ENCODE results near the gene PMM1.
A peak's percentile ranks its signal among the peaks of the same experiment; 100 is the strongest.
"Not testable (repeated sequence)": the region's sequence is repeated elsewhere in the genome, so short reads cannot be mapped to it uniquely, and the experiment has no call there.

Gene PMM1

GRCh38 chr22:41564563-41564962 is 25.1 kb downstream of the PMM1 start:
- FAIRE-seq: no peak
- DNase-seq (ENCODE audit: low spot score): peak; percentile 14

- DNase-seq (ENCODE audit: low spot score): peak; percentile 65
- peak; percentile 85 for FAIRE-seq
Observed at GRCh38 chr22:41563051-41563711, 26.5 kb downstream of the PMM1 start.

GRCh38 chr22:41562461-41562860 is 27.2 kb downstream of the PMM1 start:
- FAIRE-seq (no peak), DNase-seq (ENCODE audit: low spot score) (no peak)

- FAIRE-seq (no peak), DNase-seq (ENCODE audit: low spot score) (no peak)
Observed at GRCh38 chr22:41561788-41562187, 27.9 kb downstream of the PMM1 start.

- DNase-seq (ENCODE audit: low spot score) (no peak), FAIRE-seq (no peak)
Observed at GRCh38 chr22:41561335-41561734, 28.3 kb downstream of the PMM1 start.

GRCh38 chr22:41560095-41560471 is 29.6 kb downstream of the PMM1 start:
- DNase-seq (ENCODE audit: low spot score): no peak
- no peak for FAIRE-seq

GRCh38 chr22:41558241-41558630 is 31.4 kb downstream of the PMM1 start:
- FAIRE-seq; DNase-seq (ENCODE audit: low spot score): not testable (repeated sequence)

- DNase-seq (ENCODE audit: low spot score) (no peak), FAIRE-seq (no peak)
Observed at GRCh38 chr22:41557401-41558240, 32.0 kb downstream of the PMM1 start.

GRCh38 chr22:41556561-41556960 is 33.1 kb downstream of the PMM1 start:
- no peak for FAIRE-seq
- no peak for DNase-seq (ENCODE audit: low spot score)

- DNase-seq (ENCODE audit: low spot score): no peak
- FAIRE-seq: no peak
Observed at GRCh38 chr22:41555325-41555982, 34.2 kb downstream of the PMM1 start.

- FAIRE-seq: no peak
Observed at GRCh38 chr22:41551877-41552582, 37.6 kb downstream of the PMM1 start.

GRCh38 chr22:41550952-41551491 is 38.6 kb downstream of the PMM1 start:
- no peak for FAIRE-seq

More at GRCh38 chr22:41551877-41552582, 37.6 kb downstream of the PMM1 start:
- DNase-seq (ENCODE audit: low spot score): no peak

GRCh38 chr22:41548830-41549211 is 40.8 kb downstream of the PMM1 start:
- no peak for FAIRE-seq
- no peak for DNase-seq (ENCODE audit: low spot score)

More at GRCh38 chr22:41550952-41551491, 38.6 kb downstream of the PMM1 start:
- DNase-seq (ENCODE audit: low spot score): no peak

GRCh38 chr22:41544671-41545476 is 44.8 kb downstream of the PMM1 start:
- DNase-seq (ENCODE audit: low spot score): no peak
- no peak for FAIRE-seq

- FAIRE-seq: peak; percentile 79
- DNase-seq (ENCODE audit: low spot score): peak; percentile 93
Observed at GRCh38 chr22:41543854-41544670, 45.6 kb downstream of the PMM1 start, which contains the start of gene POLR3H. Gene POLR3H (minus strand): TSS chr22:41544470. CDS start chr22:41544101, 369 bp downstream.

- FAIRE-seq (no peak), DNase-seq (ENCODE audit: low spot score) (no peak)
Observed at GRCh38 chr22:41542224-41542623, 47.4 kb downstream of the PMM1 start.

- DNase-seq (ENCODE audit: low spot score) (no peak), FAIRE-seq (no peak)
Observed at GRCh38 chr22:41541484-41541883, 48.2 kb downstream of the PMM1 start.

GRCh38 chr22:41540365-41540764 is 49.3 kb downstream of the PMM1 start:
- FAIRE-seq (no peak), DNase-seq (ENCODE audit: low spot score) (no peak)

- no peak for FAIRE-seq
- DNase-seq (ENCODE audit: low spot score): no peak
Observed at GRCh38 chr22:41540006-41540315, 49.7 kb downstream of the PMM1 start.

Measured in RCC 7860 (cell line).